OCI-LY3 (cell line): ENCODE data around the gene ZP2.
"Not testable (repeated sequence)": the region's sequence is repeated elsewhere in the genome, so short reads cannot be mapped to it uniquely, and the experiment has no call there.

Experiments used
- CTCF ChIP-seq: fragments of 200-600, 300-600 bp; sonication (generic); IDR thresholded peaks from 2 replicates; pipeline ENCODE4 v1.5.1; 2014; ENCODE audit warnings: antibody characterized with exemption, low read length, low read depth
- EZH2phosphoT487 ChIP-seq: fragments of 200-600 bp; shearing (Covaris generic); IDR thresholded peaks from 2 replicates; pipeline ENCODE4 v1.6.1; 2018; ENCODE audit warnings: antibody characterized with exemption, mixed run types, low read depth

- TF ChIP-seq CTCF, EZH2phosphoT487: not testable (repeated sequence)
Observed at GRCh38 chr16:21195330-21195729, 16.0 kb downstream of the ZP2 start.
